HG03175 (cell line): ENCODE measurements around the gene S1PR2.
"Not testable (repeated sequence)": the region's sequence is repeated elsewhere in the genome, so short reads cannot be mapped to it uniquely, and the experiment has no call there.

Experiments
- ATAC-seq: cut with Tn5 transposase; IDR thresholded peaks from one replicate; pipeline ENCODE4 v1.9.1; 2021; ENCODE audit warnings: mild to moderate bottlenecking, moderate library complexity; ENCODE audit not compliant: unreplicated experiment

S1PR2 gene

DNA sequence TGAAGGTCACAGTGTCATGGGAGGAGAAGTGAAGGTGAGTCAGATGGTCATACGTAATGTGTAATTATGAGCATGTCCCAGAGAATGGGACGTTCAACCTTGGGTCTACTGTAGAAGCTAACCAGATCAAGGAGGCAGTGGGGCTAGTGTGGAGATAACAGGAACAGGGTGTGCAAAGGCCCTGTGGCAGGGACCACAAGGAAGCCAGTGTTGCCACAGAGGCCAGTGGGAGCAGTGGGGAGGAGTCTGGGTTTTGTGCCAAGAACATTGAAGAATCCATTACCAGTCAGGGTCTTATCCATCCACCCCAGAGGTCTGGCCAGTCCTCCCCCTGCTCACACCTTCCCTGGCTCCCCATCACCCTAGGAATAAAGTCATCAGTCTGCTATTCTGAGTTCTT, 24.2 kb upstream of the S1PR2 start:
- no peak for ATAC-seq

DNA sequence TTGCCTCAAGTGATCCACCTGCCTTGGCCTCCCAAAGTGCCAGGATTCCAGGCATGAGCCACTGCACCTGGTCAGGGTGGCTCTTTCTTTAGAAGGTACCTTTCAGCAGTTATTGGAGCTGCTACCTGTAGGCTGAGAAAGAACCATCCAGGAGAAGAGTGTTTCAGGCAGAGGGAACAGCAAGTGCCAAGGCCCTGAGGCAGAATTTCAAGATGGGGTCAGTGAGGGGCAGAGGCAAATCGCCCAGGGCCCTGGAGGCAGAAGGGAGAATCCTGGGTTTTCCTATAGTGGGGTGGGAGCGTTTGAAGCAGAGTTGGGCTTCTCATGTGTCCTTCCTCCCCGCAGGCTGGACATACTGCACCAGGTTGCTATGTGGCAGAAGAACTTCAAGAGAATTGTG, 23.1 kb upstream of the S1PR2 start:
- no peak for ATAC-seq

GRCh38 chr19:10252707-10253106, 21.6 kb upstream of the S1PR2 start:
- no peak for ATAC-seq

DNA sequence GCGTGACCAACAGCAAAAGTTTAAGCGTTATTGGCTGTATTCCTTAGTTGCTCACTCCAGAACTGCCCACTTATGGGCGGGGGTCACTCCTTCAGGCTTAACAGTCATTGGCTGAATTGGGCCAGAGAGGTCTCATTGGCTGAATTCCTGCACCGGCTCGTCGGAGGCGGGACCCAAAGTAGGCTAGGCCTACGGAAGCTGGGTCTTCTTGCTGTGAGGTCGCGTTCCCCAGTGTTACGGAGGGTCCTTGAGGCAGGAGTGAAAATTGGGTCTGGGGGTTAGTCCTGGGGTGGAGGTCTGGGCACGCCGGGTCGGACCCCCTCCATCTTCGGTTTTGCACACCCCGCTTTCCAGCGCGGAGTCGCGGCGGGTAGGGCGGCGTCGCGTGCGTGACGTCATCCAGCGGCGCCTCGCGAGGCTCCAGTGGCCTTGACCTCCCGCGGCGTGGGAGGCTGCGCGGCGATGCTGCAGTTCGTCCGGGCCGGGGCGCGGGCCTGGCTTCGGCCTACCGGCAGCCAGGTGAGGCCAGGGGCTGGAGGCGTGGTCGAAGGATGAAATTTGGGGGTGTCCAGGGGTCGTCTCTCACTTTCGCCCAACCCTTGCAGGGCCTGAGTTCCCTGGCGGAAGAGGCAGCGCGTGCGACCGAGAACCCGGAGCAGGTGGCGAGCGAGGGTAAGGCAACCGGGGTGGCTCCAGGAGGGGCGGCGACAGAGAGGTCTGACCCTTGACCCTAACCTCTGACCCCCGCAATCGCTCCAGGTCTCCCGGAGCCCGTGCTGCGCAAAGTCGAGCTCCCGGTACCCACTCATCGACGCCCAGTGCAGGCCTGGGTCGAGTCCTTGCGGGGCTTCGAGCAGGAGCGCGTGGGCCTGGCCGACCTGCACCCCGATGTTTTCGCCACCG, 20.9 kb upstream of the S1PR2 start, which contains the start of gene MRPL4:
Gene MRPL4 (plus strand): TSS at position 423 of the 903 bp plus-strand sequence. CDS start 40 bp downstream, at position 463.
- peak; percentile 87 for ATAC-seq

- ATAC-seq, result no peak
Observed at GRCh38 chr19:10246511-10246910, 15.4 kb upstream of the S1PR2 start.

DNA sequence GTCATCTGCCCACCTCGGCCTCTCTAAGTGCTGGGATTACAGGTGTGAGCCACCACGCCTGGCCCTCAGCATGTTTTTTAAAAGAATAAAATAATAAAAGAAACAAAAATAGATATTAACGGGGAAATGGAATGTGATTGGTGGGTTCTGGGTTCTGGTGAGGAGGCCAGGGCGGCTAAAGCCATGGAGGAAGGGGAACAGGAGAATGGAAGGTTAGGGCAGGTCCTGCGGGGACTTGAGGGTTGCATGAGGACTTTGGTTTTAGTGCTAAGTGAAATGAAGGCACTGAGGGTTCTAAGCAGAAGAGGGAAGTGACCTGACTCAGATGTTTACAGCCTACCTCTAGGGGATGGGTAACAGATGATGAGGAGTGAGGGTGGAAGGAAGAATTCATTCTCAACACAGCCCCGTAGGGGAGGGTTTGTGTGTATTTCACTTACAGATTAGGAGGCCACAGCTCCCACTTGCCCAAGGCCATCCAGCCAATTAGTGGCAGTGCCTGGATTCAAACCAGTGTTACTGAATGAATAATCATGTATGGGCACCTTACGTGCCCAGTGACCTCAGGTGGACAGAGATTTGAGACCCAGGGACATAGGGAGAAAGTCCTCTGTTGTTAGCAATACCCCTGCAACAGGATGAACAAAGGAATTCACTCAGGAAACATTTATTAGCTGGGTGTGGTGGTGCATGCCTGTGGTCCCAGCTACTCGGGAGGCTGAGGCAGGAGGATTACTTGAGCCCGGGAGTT, 14.2 kb upstream of the S1PR2 start:
- ATAC-seq, result no peak

DNA sequence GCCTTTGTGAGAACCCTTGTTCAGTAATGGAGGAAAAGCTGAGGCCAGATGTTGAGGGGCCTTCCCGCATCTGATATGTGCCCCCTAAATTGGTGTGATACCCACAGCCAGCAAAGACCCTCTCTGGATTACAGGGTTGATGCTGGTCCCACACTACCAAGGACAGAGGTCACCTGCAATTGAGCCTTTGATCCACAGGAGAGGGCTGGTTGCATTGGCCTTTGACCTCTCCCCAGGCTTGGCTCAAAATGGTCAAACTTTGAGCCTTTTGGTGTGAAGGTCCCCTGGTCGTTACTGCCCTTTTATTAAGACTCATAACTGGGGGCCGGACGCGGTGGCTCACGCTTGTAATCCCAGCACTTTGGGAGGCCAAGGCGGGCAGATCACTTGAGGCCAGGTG, 12.5 kb upstream of the S1PR2 start:
- ATAC-seq, result no peak

DNA sequence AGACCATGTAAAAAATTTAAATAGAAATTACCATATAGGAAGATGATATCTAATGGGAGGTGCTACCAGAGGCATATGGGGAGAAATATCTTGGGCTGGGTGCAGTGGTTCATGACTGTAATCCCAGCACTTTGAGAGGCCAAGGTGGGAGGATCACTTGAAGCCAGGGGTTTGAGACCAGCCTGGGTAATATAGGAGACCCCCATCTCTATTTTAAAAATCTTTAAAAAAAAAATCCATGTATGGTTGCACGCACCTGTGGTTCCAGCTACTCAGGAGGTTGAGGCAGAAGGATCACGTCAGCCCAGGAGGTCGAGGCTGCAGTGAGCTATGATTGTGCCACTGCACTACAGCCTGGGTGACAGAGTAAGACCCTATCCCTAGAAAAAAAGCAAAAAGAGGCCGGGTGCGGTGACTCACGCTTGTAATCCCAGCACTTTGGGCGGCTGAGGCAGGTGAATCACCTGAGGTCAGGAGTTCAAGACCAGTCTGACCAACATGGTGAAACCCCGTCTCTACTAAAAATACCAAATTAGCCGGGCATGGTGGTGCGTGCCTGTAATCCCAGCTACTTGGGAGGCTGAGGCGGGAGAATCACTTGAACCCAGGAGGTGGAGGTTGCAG, 10.8 kb upstream of the S1PR2 start:
- not testable (repeated sequence) for ATAC-seq

DNA sequence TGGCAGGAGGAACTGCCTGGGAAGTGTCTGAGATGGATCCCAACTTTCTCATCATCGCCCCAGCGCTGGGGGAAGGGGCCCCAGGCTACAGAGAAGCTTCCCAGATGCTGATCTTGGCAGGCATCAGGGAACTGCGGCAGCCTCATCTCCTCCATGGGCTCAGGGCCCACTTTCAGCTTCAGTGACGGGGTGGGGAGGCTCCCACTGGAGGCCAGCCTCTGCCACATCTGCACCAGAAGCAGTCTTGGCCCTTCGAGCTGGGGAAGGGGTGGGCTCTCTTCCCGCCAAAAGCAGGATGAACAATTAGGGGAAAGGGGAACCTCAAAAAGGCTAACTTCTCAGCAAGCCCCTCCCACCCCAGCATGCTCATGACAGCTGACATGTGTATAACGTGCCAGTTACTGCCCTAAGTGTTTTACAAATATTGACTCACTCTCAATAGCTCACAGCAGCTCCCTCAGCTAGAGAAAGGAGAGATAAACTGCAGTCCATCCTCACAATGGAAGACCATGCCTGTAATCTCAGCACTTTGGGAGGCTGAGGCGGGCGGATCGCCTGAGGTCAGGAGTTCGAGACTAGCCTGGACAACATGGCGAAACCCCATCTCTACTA, 7.1 kb upstream of the S1PR2 start:
- no peak for ATAC-seq

- no peak for ATAC-seq
Observed at GRCh38 chr19:10237702-10238101, 6.6 kb upstream of the S1PR2 start.

GRCh38 chr19:10235409-10235808, 4.3 kb upstream of the S1PR2 start:
- ATAC-seq, result not testable (repeated sequence)

GRCh38 chr19:10235003-10235402, 3.9 kb upstream of the S1PR2 start:
- ATAC-seq, result no peak

DNA sequence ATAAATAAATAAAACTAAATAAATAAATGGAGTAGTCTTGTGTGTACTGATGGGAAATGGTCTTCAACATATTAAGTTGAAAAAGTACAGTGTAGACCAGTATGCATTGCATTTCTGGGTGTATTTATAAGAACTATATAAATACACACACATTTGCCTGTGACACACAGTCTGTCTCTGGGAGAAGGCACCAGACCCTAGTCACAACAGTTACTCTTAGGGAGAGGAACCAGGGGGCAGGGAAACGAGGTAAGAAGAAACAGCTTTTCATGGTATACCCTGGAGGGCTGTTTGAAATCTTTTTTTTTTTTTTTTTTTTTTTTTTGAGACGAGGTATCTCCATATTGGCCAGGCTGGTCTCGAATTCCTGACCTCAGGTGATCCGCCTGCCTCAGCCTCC, 2.8 kb upstream of the S1PR2 start:
- ATAC-seq, result no peak

DNA sequence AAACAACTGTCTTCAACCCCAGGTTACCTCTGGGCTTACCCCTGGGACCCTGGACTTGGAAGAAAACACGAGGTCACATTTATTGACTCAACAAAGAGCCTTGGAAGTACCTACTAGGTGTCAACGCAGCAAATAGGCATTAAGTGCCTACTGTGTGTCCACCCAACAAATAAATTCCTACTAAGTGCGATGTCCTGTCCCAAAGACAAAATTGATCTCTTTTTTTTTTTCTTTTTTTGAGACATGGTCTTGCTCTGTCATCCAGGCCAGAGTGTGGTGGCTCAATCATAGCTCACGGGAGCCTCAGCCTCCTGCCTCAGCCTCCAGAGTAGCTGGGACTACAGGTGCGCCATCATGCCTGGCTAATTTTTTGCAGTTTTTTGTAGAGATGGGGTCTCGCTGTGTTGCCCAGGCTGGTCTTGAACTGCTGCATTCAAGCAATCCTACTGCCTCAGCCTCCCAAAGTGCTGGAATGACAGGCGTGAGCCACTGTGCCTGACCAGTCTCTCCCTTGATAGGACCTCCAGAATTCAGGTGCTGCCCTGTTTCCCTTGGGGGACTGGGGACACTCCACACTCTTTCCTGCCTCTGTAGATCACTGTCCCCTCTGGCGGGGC, 589 bp upstream of the S1PR2 start:
- ATAC-seq, result no peak

DNA sequence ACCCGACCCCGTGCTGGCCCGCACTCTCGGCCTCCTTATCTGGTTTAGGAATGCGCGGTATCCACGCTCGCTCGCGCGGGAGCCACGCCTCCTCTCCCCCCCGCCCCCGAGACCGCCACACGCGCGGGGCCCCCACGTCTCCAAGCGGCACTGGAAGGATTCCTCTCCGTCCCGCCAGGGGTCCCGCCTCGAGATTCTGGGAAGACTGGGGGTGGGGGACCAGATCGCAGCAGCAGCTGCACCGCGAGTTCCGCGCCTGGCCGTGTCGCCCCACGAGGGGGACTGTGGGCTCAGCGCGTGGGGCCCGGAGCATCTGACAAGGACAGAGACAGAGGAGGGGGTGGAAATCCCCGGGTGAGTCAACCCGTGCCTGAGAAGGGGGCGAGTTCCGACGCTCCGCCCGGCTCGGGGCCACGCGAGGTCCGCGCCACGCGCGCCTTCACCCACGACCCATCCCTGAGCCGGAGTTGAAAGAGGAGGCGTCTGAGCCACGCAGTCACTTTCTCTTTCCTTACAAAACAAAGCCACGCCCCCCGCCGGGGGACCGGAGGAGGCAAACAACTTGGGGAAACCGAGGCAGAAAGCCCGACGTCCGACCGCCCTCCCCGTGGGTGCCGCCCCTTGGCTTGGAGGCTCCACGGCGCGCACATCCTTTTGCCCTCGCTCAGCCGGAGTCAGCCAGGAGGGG, 814 bp downstream of the S1PR2 start:
- peak; percentile 5 for ATAC-seq

DNA sequence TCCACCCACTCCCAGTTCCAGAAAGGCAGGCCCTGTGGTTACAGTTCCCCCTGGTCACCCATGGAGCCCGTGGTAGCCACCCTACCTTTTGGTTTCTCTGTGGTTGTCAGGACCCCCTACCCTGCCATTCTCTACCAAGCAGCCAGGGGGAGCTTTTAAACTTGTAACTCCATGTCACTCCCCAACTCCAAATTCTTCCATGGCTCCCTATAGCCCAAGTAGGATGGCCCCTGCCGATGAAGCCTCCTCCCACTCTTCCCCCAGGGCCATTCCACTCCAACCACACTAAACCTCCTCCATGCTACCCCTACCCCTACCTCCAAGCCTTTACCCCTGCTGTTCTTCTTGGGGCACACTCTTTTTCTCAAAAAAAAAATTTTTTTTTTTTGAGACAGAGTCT, 2.2 kb downstream of the S1PR2 start:
- no peak for ATAC-seq

DNA sequence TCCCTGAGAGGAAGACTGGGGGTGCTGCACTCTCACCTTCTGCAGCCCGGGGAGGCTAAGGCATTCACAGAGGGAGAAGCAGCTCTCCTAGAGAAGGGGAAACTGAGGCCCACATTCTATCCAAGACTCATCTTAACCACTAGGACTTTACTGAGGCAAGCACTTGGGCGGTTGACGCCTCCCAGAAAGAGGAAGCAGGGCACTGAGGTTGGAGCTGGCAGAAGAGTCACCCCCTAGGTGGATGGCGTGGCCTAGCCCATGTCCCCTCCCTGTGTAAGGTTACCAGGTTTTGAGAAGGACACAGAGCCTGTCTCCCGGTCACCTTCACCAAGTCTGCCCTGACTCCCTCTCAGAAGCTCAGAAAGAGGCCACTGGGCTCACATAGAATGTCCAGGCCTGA, 2.7 kb downstream of the S1PR2 start:
- no peak for ATAC-seq

- no peak for ATAC-seq
Observed at GRCh38 chr19:10227026-10227971, 3.8 kb downstream of the S1PR2 start.
